ENCODE results near the gene WDR59.
"Not testable (repeated sequence)": the region's sequence is repeated elsewhere in the genome, so short reads cannot be mapped to it uniquely, and the experiment has no call there.

WDR59 gene

DNA sequence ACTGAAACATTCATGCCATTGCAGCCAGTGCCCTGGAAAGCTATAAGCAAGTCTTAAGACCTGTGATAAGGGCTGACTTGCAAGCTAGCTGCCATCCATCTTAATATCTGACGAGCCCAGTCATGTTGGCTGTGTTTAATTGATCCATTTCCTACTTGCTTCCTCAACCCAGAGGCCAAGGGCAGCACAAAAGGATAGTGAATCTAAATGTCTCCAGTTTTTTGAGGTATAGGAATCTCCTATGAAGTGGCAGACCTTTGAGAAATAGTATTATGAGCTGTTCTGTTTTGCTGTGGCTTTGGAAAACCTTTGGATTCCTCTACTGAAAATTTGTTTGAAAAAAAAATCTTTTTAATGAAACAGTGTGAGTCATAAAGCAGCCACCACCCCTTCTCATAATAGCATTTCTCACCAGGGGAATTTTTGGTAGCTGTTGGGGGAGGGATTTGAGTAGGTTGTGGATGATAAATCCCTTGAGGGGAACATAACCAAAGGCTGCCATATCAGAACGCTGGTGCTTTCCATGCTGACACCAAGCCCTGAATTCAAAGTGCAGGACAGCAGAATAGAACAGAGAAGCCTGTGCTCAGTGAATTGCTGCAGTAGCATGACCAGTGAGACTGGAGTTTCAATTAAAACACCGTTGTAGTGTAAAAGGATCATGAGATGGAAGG lies 26.8 kb upstream of the WDR59 start:
- DNase-seq: peak; percentile 95

DNA sequence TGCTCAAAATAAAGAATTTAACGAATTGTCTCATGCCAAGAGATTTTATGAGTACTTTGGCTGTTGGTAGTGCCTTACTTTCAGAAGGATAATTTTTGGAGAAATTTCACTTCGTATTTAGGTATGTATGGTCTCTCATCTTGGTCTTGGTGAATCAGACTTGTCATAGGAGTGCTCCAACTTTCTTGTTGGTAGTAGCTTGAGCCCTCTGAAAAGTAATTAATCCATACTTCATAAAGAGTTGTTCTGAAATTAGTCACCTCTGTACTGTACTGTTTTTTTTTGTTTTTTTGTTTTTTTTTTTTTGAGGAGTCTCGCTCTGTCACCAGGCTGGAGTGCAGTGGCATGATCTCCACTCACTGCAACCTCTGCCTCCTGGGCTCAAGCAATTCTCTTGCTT lies 25.5 kb upstream of the WDR59 start:
- no peak for DNase-seq

DNA sequence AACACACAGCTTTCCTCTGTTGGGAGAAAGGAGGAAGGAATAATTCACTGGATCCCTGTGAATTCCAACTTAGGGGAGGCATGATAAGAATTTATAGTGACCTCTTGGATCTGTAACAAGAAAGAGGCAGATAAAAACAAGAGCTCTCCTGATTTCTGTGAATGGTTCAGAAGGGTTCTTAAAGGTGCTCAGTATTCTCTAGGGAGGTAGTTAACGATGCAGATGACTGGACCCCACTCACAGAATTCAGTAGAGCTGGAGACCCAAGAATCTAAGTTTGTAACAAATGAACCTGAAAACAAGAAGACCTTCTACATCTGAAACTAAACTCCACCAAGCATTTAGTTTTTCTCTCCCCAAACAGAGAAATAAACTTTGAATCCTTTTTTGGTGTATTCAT lies 22.5 kb upstream of the WDR59 start:
- DNase-seq: no peak

DNA sequence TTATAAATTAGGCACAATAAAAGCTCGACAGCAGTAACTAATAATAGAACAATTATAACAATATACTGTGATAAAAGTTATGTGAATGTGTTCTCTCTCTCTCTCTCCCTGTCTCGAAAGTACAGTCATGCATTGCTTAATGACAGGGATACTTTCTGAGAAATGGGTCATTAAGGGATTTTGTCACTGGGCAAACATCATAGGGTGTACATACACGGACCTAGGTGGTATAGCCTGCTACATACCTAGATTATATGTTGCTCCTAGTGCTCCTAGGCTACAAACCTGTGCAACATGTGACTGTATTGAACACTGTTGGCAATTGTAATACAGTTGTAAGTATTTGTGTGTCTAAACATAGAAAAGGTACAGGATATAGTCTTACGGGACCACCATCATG lies 20.8 kb upstream of the WDR59 start:
- no peak for DNase-seq

DNA sequence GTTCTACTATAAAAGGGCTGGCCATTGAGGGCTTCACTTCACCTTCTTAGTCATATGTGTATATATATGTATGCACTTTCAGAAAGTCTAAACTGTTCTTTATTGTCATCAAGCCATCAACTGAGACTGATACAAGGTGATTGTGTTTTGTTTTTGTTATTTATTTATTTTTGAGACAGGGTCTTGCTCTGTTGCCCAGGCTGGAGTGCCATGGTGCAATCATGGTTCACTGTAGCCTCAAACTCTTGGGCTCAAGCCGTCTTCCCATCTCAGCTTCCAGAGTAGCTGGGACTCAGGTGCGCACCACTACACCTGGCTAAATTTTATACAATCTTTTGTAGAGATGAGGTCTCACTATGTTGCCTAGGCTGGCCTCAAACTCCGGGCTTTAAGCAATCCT lies 19.5 kb upstream of the WDR59 start:
- DNase-seq: no peak

DNA sequence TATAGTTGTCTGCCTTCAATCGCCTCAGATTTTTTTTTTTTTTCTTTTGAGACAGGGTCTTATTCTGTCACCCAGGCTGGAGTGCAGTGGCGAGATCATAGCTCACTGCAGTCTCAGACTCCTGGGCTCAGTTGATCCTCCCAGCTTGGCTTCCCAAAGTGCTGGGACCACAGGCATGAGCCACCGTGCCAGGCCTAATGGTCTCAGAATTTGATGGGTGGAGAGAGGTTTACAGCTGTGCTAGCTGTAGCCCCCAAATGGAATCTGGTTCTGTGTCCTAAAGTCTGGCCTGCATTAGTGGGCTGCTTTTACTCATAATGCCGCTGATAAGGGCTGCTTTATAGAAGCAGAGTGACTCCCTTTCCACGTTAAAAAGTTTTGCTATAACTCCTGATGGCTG lies 19.0 kb upstream of the WDR59 start:
- no peak for DNase-seq

DNA sequence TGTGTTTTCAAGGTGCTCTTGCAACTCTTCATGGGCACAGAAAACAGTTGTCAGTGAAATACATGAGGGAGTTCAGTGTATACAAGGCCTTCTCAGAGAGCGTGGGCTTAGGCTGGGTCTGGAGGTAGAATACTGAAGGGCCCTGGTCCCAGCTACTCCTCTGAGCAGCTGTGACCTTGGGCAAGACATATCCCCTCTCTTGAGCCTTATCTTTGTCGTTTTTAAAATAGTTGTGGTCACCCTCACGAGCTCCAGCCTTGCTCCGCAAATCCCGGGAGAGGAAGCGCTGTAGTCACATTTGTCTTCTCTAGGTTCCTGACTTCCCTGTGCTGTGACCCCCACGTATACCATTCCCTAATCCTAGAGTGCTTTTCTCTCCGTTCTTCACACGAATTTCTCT lies 17.6 kb upstream of the WDR59 start:
- no peak for DNase-seq

- DNase-seq: peak; percentile 50
Measured at GRCh38 chr16:75000481-75001081, 15.7 kb upstream of the WDR59 start.

DNA sequence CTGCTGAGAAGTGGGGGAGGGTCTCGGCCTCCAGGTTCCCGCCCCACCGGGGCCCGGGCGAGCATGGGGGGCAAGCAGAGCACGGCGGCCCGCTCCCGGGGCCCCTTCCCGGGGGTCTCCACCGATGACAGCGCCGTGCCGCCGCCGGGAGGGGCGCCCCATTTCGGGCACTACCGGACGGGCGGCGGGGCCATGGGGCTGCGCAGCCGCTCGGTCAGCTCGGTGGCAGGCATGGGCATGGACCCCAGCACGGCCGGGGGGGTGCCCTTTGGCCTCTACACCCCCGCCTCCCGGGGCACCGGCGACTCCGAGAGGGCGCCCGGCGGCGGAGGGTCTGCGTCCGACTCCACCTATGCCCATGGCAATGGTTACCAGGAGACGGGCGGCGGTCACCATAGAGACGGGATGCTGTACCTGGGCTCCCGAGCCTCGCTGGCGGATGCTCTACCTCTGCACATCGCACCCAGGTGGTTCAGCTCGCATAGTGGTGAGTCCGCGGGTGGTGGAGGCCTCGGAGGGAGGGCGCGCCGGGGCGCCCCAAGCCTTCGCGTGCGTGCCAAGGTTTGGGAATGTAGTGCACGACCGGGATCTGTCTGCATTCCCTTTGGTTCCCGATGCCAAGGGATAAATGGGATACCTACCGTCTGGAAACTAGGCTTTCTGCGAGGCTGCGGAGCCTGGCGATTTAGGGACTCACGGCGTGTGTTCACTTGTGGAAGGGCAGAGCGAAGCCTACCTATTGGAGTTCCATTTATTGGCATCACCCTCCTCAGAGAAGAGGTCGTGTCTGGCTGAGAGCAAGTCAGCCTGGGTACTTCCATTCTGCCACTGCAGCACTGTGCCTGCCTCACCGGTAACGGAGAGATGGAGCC lies 14.9 kb upstream of the WDR59 start:
- no peak for DNase-seq

- DNase-seq: peak; percentile 39
Measured at GRCh38 chr16:74999219-74999608, 14.3 kb upstream of the WDR59 start.

DNA sequence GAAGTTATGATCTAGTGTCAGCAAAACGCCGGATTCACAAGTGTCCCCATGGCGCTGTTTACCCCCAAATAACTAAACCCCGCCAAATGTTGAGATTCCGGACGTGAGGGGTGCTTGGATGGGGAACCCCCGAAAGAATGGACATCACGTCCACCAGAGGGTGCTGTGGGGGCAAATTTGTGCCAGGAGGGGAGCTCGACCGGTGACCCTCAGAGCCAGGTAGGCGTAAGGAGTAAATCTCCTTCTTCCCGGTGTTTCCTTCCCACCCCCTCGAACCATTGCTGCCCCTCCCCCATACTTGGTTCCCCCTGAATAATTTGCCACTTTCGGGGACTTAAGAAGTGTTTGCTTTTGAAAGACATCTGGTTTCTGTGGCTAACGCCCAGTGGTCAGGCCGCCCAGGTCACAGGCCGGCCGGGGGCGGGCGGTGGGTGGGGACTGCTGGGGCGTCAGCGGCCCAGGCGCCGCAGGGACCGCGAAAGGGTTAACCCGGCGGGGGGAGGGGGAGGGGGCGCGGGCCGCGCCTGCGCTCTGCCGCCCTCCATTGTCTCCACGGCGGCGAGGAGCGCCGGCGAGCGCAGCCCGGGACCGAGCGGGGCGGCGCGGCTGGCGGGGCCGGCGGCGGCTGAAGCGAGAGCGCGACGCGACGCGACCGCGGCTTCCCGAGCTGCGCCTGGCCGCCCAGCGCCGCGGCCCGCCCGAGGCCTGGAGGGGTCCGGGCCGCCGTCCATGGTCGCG lies 13.7 kb upstream of the WDR59 start, which contains the start of gene ZNRF1:
Gene ZNRF1, plus strand, starts transcription at position 544 of the 738 bp plus-strand sequence. CDS start 648 bp downstream, outside the sequence.
- DNase-seq: peak; percentile 91

DNA sequence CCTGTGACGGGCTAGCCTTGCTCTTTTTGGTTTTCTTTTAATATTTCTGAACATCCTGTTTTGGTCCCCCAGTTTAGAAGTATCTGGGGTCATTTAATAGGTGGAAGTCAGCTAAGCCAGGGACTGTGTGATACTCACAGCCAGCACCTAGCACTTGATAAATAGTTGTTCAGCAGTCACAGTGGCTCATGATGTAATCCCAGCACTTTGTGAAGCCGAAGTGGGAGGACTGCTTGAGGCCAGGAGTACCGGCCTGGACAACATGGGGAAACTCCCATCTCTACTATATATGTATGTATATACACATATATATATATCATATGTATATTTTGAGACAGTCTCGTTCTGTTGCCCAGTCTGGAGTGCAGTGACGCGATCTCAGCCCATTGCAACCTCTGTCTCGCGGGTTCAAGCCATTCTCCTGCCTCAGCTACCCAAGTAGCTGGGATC lies 12.1 kb upstream of the WDR59 start:
- DNase-seq: no peak

DNA sequence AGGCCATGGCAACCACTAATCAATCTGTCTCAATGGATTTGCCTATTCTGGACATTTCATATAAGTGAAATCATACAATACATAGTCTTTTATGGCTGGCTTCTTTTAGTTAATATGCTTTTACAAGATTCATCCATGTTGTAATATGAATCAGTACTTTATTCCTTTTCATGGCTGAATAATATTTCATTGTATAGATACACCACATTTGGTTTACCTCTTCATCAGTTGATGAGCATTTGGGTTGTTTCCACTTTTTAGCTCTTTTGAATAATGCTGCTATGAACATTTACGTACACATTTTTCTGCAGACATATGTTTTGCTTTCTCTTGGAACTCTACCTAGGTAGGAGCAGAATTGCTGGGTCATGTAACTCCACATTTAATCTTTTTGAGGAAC lies 11.1 kb upstream of the WDR59 start:
- no peak for DNase-seq

DNA sequence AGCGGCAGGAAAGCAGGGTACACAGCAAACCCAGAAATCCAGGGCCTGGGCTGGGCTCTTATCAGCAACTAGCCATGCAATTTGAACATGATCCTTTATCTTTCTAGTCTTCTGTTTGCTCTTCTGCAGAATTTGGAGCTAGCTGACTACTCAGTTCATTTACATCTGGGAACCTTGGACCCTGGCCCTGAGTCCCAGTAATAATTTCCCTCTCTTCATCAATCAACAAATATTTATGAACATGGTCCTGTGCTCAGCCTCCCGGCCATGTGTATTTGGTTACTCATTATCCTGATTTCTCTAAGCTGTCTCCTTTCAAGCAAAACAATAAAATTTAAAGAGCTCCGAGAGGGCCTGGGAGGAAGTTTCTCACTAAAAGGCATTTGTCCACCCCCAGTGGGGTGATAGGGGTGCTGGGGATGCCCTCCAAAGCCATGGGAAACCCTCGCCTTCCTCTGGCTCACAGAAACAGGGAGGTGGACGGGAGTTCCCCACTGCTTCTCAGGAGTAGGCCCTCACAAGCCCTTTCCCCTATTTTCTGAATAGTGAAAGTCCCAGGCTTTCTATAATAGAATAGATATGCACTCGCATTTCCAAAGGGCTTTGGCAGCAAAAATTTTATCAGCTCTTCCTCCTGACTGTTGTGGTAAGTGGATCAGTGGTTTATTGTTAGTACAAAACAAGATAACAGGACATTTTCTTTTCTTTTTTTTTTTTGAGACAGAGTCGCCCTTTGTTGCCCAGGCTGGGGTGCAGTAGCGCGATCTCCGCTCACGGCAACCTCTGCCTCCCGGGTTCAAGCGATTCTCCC lies 6.9 kb upstream of the WDR59 start:
- DNase-seq: no peak

DNA sequence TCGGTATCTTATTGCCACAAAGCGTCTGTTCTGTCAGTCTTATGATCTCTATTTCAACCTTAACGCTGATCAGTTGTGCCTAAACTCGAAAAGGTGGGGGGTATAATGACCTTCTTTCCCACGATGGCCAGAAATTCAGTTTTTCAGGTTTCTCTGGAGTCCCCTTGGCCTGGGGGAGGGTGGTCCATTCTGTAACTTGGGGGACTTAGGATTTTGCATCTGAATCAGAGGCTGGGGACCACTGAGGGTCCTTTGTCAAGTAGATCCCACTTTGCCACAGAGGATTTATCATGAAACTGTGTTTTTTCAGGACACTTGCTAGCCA lies 6.3 kb upstream of the WDR59 start:
- DNase-seq: no peak

DNA sequence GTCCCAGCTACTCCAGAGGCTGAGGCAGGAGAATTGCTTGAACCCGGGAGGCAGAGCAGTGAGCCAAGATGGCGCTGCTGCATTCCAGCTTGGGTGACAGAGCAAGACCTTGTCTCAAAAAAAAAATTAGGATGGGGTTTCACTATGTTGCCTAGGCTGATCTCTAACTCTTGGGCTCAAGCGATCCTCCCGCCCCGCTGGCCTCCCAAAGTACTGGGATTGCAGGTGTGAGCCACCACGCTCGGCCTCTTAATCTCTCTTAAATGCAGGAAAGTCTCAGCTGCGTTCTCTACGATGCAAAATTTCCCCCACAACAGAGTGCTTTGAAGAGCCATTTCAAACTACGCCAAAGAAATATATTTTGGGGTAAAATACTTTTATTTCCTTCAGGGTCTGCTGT lies 5.9 kb upstream of the WDR59 start:
- no peak for DNase-seq

DNA sequence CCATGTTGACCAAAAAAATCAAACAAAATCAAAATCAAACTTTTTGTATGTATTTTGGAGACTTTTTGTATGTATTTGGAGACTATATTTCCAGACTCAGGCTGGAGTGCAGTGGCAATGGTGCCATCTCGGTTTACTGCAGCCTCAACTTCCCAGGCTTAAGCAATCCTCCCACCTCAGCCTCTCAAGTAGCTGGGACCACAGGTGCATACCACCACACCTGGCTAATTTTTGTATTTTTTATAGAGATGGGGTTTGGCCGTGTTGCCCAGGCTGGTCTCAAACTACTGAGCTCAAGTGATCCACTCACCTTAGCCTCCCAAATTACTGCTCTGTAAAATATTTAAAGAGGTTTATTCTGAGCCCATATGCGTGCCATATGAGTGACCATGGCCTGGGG lies 4.9 kb upstream of the WDR59 start:
- not testable (repeated sequence) for DNase-seq

GRCh38 chr16:74987027-74987681 lies 2.2 kb upstream of the WDR59 start:
- no peak for DNase-seq

- DNase-seq: no peak
Measured at GRCh38 chr16:74984194-74984528, 762 bp downstream of the WDR59 start.

DNA sequence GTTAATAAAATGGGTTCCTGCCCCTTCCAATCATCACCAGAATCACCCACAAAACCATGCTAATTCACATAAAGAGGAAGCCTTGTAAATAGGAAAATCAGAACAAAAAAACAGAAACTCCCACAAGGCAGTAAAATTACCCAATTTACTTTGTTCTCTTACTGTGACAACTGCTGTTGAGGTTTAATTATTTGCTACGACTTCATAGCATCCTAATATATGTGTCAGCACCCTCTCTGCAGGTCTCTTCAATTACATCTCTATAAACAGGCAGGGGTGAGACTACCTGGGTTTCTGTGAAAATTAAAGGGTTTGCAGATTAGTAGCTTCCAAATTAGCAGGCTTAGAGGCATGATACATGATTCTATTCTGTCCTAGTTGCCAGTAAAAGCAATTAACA lies 2.7 kb downstream of the WDR59 start:
- no peak for DNase-seq

GRCh38 chr16:74975591-74975990 lies 9.3 kb downstream of the WDR59 start:
- no peak for DNase-seq

DNA sequence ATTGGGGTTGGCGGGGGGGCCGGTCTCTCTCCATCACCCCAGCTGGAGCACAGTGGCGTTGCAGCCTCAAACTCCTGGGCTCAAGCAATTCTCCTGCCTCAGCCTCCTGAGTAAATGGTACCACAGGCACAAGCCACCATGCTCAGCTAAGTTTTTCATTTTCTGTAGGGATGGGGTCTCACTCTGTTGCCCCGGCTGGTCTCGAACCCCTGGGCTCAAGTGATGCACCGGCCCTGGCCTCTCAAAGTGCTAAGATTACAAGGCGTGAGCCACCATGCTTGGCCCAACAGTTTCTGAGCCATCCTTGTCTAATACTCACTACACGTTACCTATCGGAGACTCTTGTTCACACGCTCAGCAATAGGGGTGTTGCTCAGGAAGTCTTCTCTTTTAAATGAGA lies 11.6 kb downstream of the WDR59 start:
- DNase-seq: no peak

Data from suppressor macrophage treated with lipopolysaccharide for 4 hours (primary cell).